C4-2B (cell line): ENCODE data around the gene HK1.

Source experiments
- H3K27ac ChIP-seq: fragments of 450-650 bp; 2 replicates; pipeline ENCODE4 v1.5.1; 2017
- CTCF ChIP-seq: fragments of 450-650 bp; conservative IDR thresholded peaks from 2 replicates; pipeline ENCODE4 v1.5.1; 2017; ENCODE audit warnings: mild to moderate bottlenecking
- ZFX ChIP-seq: fragments of 450-650 bp; IDR thresholded peaks from 2 replicates; pipeline ENCODE4 v1.6.1; 2017

The HK1 gene

DNA sequence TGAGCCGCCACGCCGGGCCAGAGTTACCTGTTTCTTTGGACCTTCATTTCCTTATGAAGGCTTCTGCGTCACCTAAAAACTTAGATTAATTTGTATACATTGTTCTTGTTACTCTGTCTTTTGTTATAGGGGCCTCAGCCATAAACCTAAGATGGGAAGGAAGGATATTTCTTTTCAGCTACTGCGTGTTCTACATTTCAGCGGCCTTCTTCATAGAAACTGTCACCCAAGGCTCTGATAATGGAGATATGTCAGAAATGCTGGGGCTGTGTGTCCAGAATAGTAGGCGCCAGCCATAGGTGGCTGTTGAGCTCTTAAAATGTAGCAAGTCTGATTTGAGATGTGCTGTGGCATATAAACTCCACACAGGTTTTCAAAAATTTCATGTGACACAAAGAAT is 52.9 kb downstream of the HK1 start:
- TF ChIP-seq CTCF (no peak), ZFX (no peak)
- no peak overlapping the region for H3K27ac ChIP-seq

GRCh38 chr10:69332278-69333010 is 54.1 kb downstream of the HK1 start:
- H3K27ac ChIP-seq = peak overlapping the region; percentile 54
- TF ChIP-seq CTCF (no peak), ZFX (no peak)

- H3K27ac ChIP-seq = peak overlapping the region; percentile 54
- TF ChIP-seq ZFX (no peak), CTCF (no peak)
Observed at GRCh38 chr10:69333205-69333604, 54.9 kb downstream of the HK1 start.

- peak overlapping the region; percentile 54 for H3K27ac ChIP-seq
Observed at GRCh38 chr10:69333865-69334301, 55.6 kb downstream of the HK1 start.

DNA sequence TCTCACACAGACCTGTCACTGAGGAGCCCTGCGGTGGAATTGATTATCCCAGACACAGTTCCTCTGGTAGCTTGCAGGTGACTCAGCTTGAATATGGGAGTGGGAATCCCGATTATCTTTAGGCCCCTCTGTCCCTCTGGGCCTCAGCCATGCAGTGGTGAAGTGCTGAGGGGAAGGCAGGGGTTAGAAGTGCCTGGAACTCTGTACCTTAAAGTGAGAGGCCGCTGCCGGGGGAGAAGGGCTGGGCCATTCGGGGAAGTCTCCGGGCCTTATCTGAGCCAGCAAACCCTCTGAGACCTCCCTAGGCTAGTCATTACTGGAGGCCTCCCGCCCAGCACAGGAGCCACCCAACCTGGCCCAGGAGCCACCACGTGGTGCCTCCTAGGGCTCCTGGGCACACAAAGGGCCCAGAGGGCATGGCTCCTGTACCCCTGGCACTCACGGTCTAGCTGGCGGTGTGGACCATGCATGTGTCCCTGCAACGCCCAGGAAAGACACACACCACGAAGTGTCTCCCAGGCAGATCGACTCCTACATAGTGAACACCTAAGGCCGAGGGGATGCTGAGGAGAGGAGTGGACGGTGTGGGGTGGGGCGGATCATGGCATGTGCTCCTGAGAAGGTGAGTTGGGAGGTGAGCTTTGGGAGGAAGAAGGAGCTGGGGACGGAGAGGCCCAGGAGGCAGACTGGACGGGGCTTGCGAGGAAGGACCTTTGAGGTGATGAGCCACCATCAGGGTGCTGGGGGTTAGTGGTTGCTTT is 56.2 kb downstream of the HK1 start:
- no peak for TF ChIP-seq CTCF
- no peak for TF ChIP-seq ZFX
- H3K27ac ChIP-seq = peak overlapping the region; percentile 54

DNA sequence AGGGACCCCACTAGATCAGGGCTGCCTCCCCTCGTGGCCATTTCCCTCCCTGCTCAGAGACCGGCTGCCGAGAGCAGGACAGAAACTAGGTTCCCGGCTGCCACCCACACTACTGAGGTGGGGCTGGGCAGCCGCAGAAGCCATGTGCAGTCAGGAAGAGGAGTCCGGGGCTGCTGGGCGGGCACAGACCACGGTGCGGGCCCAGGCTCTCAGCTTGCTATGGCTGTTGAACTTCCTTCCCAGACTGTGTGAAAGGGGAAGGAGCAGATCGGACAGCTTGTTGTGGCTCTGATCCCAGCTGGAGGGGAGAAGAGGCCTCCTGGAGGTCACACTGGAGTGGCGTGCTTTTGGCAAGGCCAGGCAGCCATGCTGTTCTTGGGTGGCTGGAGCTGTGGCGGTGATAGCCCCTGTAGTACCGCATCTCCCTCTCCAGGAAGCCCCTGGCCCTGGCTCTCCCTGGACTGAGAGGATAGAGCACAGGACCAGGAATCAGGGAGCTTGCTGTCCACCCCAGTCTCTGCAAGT is 56.8 kb downstream of the HK1 start:
- H3K27ac ChIP-seq = 0 out of 2 replicates have a peak overlapping the region, but pooled peaks have one; percentile 54
- TF ChIP-seq ZFX (no peak), CTCF (no peak)

DNA sequence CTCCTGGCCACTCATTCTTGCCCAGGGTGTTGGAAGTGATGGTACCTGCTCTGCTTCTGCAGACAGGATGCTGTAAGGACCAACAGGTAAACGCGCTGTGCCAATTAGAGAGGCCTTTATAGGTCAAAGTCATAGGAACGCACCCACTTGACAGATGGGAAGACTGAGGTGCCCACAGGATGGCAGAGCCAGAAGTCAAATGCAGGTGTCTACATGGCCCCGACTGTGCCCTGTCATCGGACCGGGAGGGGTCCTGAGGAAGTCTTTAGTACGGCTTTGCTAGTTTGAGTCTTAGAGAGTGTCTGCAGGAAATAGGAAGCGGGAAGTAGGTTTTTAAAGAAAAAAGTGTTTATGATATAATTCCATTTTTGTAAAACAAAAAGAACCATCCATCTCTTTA is 57.3 kb downstream of the HK1 start:
- TF ChIP-seq ZFX (no peak), CTCF (no peak)
- H3K27ac ChIP-seq = no peak overlapping the region

DNA sequence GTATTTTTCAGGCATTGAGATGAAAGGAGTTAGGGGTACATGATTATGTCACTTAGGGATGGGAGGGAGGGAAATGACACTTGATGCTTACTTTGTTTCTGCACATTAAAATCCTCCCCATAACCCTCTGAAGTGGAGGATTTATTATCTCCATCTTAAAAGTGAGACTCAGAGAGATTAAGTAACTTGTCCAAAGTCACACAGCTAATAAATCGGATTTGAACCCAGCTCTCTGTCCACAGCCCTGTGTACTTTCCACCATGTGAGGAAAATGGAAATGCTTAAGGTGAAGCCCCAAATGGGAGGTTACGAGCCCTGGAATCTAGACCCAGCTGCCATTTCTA is 58.6 kb downstream of the HK1 start:
- H3K27ac ChIP-seq = no peak overlapping the region
- TF ChIP-seq CTCF = no peak
- TF ChIP-seq ZFX = no peak
